DMS53 treated with DMSO at 0.1 percent for 48 hours (cell line): ENCODE measurements around the gene CCT6A.
A peak's percentile ranks its signal among the peaks of the same experiment; 100 is the strongest.
"Not testable (repeated sequence)": the region's sequence is repeated elsewhere in the genome, so short reads cannot be mapped to it uniquely, and the experiment has no call there.

ENCODE experiments used
- DNase-seq: peaks from one replicate; lab custom pipeline; 2025; ENCODE audit not compliant: unreplicated experiment; lab: John Stamatoyannopoulos, UW

CCT6A gene, protein sequence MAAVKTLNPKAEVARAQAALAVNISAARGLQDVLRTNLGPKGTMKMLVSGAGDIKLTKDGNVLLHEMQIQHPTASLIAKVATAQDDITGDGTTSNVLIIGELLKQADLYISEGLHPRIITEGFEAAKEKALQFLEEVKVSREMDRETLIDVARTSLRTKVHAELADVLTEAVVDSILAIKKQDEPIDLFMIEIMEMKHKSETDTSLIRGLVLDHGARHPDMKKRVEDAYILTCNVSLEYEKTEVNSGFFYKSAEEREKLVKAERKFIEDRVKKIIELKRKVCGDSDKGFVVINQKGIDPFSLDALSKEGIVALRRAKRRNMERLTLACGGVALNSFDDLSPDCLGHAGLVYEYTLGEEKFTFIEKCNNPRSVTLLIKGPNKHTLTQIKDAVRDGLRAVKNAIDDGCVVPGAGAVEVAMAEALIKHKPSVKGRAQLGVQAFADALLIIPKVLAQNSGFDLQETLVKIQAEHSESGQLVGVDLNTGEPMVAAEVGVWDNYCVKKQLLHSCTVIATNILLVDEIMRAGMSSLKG

GRCh38 chr7:56051339-56052191 is at the start of gene CCT6A, which contains the start of gene PSPH:
Gene CCT6A, plus strand, starts transcription at chr7:56051765. Its CDS starts 84 bp downstream, at chr7:56051849.
Gene PSPH, minus strand, starts transcription at chr7:56051444. Its CDS starts 30,232 bp downstream, at chr7:56021212.
- peak; percentile 95 for DNase-seq

DNA sequence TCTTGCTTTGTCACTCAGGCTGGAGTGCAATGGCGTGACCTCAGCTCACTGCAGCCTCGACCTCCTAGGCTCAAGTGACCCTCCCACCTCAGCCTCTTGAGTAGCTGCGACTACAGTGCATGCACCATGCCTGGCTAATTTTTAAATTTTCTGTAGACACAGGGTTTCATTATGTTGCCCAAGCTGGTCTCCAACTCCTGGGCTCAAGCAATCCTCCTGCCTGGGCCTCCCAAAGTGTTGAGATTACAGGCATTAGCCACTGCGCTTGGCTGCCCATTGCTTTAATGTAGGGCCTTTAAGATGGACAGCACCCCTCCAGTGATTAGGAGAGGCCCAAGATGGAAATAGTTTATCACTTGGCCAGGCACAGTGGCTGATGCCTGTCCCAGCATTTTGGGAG is 47.8 kb upstream of the CCT6A start:
- DNase-seq = no peak

DNA sequence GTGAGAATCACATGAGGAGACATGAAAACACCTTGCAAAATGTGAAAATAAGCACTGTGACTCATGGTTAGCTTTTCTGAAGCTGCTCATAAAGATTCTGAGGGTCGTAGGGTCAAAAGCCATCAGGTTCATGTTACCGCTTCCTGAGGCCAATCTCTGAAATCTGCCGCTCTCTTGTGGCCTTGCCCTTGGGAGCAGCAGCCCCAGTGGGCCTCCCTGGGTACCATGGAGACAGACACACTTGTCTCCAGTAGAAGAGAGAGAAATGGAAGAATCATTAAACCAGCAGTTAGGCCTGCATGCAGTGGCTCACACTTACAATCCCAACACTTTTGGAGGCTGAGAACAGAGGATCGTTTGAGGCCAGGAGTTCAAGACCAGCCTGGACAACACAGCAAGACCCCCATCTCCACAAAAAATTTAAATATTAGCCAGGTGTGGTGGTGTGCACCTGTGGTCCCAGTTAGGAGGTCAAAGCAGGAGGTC is 44.4 kb upstream of the CCT6A start:
- DNase-seq = no peak

DNA sequence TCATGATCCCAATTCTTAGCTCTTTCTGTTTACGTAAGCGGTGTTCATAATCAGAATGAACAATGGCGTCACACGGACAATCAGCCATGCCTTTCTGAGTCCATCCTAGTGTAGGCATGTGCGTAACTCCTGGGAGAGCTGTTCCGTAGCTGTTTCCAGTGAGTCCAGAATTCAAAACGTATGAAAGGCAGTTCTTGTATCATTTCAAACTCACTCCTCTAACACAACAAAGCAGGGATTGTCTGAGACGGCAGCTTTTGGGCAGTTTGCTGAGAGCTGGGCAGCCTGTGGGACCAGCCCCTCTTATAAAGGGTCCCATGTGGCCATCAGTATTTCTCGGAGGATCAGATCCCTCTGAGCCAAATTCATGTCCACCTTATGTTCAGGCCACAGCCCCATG is 43.7 kb upstream of the CCT6A start:
- DNase-seq = no peak

GRCh38 chr7:56009695-56010094 is 41.9 kb upstream of the CCT6A start:
- DNase-seq = no peak

GRCh38 chr7:56017015-56017414 is 34.5 kb upstream of the CCT6A start:
- not testable (repeated sequence) for DNase-seq

- DNase-seq = no peak
Measured at GRCh38 chr7:56019501-56019900, 32.1 kb upstream of the CCT6A start.

DNA sequence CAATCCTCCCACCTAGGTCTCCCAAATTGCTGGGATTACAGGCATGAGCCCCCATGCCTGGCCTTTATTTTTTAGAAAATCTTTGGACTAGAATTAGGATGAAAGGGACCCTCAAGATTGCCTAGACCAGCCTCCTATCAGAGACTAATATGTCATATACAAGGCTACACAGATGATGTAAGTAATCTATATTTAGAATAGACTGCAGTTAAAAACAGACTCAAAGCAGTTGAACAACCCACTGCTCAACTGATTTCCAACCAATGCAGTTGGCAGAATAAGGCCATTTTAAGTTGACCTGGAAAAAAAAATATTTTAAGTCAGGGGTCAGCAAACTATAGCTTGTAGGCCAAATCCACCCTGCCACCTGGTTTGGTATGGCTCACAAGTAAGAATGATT is 28.1 kb upstream of the CCT6A start:
- DNase-seq = no peak

DNA sequence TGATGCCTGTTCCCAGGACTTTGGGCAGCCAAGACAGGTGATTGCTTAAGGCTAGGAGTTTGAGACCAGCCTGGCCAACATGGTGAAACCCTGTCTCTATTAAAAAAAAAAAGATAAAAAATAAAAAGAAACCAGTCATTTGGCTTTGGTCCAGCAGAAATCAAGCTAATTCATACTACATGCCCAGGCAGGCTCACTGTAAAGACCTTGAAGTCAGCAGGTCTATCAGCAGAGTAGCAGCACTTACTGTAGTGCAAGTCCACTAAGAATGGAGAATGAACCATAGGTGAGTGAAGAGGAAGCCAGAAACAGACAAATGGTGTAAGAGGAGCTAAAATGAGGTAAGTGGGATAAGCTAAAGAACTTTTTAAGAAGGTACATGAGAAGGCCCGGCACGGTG is 25.0 kb upstream of the CCT6A start:
- no peak for DNase-seq

DNA sequence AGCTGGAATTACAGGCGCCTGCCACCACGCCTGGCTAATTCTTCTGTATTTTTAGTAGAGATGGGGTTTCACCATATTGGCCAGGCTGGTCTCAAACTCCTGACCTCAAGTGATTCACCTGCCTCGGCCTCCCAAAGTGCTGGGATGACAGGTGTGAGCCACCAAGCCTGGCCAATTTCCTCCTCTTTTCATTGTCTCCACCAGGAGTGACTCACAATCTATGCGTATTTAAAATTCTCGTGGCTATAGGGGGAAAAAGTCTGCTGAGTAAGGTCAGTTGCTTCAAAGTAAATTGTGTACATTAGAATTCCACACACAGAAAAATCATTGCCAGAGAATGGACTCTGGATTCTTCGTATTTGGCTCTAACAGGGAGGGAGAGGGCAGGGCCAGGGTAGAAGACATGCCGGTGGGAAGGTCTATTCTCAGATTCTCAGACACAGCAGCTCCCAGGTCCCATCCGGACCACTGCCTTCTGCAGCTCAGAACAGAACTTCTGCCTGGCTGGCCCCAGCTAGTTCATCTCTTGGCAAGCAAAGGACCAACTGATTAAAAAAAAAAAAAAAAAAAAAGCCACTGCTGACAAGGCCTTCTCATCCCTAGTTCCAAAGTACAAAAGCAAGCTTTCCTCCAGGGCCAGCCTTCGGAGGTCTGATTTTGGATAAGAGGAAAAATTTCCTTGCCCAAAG is 22.5 kb upstream of the CCT6A start:
- DNase-seq = no peak

DNA sequence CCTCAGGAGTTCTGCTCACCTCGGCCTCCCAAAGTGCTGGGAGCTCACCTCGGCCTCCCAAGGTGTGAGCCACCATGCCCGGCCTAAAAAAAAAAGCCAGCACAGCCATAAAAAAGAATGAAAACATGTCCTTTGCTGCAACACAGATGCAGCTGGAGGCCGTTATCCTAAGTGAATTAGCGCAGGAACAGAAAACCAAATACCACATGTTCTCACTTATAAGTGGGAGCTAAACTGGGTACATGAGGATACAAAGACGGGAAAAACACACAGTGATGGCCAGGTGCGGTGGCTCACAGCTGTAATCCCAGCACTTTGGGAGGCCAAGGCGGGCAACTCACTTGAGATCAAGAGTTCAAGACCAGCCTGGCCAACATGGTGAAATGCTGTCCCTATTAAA is 21.2 kb upstream of the CCT6A start:
- no peak for DNase-seq

- not testable (repeated sequence) for DNase-seq
Measured at GRCh38 chr7:56031556-56031955, 20.0 kb upstream of the CCT6A start.

DNA sequence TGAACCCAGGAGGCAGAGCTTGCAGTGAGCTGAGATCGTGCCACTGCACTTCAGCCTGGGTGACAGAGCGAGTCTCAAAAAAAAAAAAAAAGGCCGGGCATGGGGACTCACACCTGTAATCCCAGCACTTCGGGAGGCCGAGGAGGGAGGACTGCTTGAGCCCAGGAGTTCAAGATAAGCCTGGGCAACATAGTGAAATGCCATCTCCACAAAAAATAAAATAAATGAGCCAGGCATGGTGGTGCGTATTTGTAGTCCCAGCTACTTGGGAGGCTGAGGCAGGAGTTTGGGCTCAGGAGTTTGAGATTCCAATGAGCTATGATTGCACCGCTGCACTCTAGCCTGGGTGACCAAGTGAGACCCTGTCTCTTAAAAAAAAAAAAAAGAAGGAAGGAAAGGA is 19.0 kb upstream of the CCT6A start:
- DNase-seq = not testable (repeated sequence)

DNA sequence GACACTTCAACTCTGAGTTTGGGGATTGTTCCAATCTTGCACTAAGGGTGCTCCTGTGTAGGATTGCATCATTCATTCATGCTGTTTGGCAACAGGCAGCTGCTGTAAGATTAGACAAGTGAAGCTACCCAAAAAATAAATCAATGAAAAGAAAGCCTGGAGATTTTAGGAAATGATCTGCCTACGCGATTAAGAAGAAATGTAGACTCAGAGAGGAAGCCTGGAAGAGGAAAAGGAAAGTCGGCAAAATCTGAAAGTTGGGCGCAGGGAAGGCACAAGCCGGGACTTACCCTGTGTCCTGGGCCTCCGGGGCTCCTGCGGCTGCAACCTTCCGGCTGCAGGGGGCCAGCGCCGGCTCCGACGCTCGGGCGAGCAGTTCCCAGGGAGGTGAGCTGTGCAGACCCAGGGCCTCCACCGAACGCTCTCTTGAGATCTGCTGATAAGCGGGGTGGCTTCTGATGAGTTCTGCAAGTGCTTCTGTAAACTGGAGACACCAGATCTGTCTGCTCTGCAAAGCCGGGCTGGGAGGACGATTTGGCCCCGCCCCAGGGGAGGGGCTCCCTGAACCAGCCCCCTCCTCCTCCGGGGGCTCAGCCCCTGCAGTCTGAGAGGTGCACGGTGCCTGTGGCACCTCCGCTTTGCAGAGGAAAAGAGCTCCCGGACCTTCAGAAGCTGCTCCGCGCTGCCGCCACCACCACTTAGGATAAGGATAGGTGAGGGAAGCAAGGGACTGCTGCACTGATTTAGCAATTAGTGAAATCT is 17.7 kb upstream of the CCT6A start:
- DNase-seq = peak; percentile 73

DNA sequence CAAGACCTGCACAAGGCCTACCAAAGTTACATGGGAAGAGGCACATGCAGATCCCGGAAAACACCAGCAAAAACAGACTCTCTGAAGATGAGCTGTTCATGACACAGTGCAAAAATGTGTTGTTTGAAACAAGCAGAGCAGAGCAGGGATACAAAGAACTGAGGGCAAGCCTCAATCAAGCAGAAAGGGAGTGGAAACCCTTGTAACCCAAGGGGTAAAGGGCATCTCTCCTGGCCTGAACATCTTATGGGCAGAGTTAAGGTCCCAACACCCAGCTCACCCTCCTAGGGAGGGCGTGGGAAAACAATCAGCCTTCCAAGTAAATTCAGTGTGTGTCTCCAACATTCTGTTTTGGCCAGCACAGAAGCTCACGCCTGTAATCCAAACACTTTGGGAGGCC is 10.8 kb upstream of the CCT6A start:
- DNase-seq = no peak

- DNase-seq = not testable (repeated sequence)
Measured at GRCh38 chr7:56045758-56046157, 5.8 kb upstream of the CCT6A start.

GRCh38 chr7:56046721-56047445 is 4.7 kb upstream of the CCT6A start:
- no peak for DNase-seq

DNA sequence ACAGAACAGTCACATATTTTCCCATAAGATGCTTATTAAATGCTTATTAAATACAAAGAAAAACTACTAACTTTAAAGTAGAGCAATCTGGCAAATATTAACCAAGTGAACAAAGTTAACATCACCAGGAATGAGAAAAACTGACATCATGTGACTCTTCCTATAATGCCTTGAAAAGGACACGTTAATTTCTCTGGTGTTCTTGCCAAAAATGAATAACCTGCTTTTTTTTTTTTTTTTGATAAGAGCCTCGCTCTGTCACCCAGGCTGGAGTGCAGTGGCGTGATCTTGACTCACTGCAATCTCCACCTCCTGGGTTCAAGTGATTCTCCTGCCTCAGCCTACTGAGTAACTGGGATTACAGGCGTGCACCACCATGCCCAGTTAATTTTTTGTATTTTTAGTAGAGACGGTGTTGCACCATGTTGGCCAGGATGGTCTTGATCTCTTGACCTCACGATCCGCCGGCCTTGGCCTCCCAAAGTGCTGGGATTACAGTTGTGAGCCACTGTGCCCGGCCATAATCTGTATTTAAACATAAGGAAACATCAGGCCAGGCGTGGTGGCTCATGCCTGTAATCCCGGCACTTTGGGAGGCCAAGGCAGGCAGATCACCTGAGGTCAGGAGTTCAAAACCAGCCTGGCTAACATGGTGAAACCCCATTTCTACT is 4.0 kb upstream of the CCT6A start:
- DNase-seq = not testable (repeated sequence)

DNA sequence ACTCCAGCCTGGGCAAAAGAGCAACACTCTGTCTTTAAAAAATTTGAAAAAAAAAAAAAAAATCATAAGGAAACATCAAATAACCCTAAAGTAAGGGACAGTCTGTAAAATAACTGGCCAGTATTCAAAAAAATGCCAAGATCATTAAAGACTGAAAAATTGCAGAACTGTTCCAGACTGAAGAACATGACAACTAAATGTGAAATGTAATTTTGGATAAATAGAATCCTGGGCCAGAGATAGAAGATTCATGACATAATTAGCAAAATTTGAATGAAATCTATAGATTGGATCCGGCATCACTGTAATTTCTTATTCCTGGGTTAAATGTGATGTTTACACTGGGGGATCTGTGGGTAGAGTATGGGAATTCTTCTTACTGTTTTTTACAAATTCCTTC is 3.3 kb upstream of the CCT6A start:
- no peak for DNase-seq
